Measurements from ENCODE around the gene ITGA7.

The ITGA7 gene

GRCh38 chr12:55694651-55695050 lies 13.1 kb downstream of the ITGA7 start:
- no peak for TF ChIP-seq CTCF (IDR thresholded peaks at IDR 0.05; ENCODE audit: control insufficient read depth, extremely low read depth, insufficient read depth)
- H3K4me3 ChIP-seq (ENCODE audit: low read depth, low read length) = no peak overlapping the region
- DNase-seq (ENCODE audit: low read depth) = no peak

GRCh38 chr12:55694188-55694515 lies 13.6 kb downstream of the ITGA7 start:
- H3K4me3 ChIP-seq (ENCODE audit: low read depth, low read length) = no peak overlapping the region
- no peak for TF ChIP-seq CTCF (IDR thresholded peaks at IDR 0.05; ENCODE audit: control insufficient read depth, extremely low read depth, insufficient read depth)
- no peak for DNase-seq (ENCODE audit: low read depth)

- no peak for DNase-seq (ENCODE audit: low read depth)
- H3K4me3 ChIP-seq (ENCODE audit: low read depth, low read length) = no peak overlapping the region
- TF ChIP-seq CTCF (IDR thresholded peaks at IDR 0.05; ENCODE audit: control insufficient read depth, extremely low read depth, insufficient read depth) = no peak
Measured at GRCh38 chr12:55693323-55694187, 14.1 kb downstream of the ITGA7 start.

- H3K4me3 ChIP-seq (ENCODE audit: low read depth, low read length) = no peak overlapping the region
- no peak for TF ChIP-seq CTCF (IDR thresholded peaks at IDR 0.05; ENCODE audit: control insufficient read depth, extremely low read depth, insufficient read depth)
- DNase-seq (ENCODE audit: low read depth) = no peak
Measured at GRCh38 chr12:55692631-55693322, 14.9 kb downstream of the ITGA7 start.

GRCh38 chr12:55688716-55689655 lies 18.7 kb downstream of the ITGA7 start:
- H3K4me3 ChIP-seq (ENCODE audit: low read depth, low read length) = no peak overlapping the region
- DNase-seq (ENCODE audit: low read depth) = no peak
- TF ChIP-seq CTCF (IDR thresholded peaks at IDR 0.05; ENCODE audit: control insufficient read depth, extremely low read depth, insufficient read depth) = no peak

GRCh38 chr12:55687746-55688145 lies 20.0 kb downstream of the ITGA7 start:
- TF ChIP-seq CTCF (IDR thresholded peaks at IDR 0.05; ENCODE audit: control insufficient read depth, extremely low read depth, insufficient read depth) = no peak
- no peak overlapping the region for H3K4me3 ChIP-seq (ENCODE audit: low read depth, low read length)
- no peak for DNase-seq (ENCODE audit: low read depth)
